NCI-H526 (cell line): ENCODE results near the gene MSRB1.
"Not testable (repeated sequence)": the region's sequence is repeated elsewhere in the genome, so short reads cannot be mapped to it uniquely, and the experiment has no call there.

Experiments
- DNase-seq, 2 experiments: peaks; one replicate each; lab custom pipeline; 2025; lab: John Stamatoyannopoulos, UW

Gene MSRB1

GRCh38 chr16:1900452-1900774 lies 42.6 kb downstream of the MSRB1 start:
- peak in 1 of 2 experiments; percentile 71 for DNase-seq

GRCh38 chr16:1899641-1900451 lies 43.2 kb downstream of the MSRB1 start:
- peak in 1 of 2 experiments; percentile 71 for DNase-seq

DNA sequence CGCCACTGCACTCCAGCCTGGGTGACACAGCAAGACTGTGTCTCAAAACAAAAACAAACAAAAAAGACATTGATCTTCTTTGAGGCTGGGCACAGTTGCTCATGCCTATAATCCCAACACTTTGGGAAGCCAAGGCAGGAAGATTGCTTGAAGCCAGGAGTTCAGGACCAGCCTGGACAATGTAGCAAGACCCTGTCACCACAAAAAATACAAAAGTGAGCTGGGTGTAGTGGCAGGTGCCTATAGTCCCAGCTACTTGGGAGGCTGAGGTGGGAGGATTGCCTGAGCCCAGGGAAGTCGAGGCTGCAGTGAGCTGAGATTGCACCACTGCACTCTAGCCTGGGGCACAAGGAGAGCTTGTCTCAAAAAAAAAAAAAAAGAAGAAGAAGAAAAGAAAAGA lies 45.3 kb downstream of the MSRB1 start:
- DNase-seq = not testable (repeated sequence)

DNA sequence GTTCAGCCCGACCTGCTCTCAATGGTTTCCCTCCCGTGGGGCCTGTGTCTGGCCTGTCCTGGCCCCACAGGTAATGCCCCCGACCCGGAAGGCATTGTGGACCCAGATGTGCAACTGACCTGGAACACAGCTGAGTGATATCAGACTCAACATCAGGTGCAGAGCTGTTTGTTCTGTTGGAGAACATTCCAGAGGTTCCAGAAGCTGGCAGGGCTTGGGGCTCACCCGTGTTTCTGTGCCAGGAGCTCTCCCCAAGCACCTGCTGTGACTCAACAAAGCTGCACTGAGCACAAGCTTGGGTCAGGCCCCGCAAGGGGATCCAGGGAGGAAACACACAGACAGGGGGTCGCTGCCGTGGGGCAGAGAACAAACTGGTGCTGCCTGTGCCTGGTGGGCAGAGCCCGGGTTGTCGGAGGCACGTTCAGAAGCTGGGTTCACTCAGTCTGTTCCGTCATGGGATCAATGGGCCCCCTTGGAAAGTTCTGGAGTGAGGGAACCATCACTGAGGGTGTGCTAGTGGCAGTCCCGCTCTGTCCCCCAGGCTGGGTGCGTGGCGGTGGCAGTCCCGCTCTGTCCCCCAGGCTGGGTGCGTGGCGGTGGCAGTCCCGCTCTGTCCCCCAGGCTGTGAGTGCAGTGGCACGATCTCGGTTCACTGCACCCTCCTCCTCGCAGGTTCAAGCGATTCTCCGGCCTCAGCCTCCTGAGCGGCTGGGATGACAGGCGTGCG lies 46.9 kb downstream of the MSRB1 start:
- DNase-seq = no peak

DNA sequence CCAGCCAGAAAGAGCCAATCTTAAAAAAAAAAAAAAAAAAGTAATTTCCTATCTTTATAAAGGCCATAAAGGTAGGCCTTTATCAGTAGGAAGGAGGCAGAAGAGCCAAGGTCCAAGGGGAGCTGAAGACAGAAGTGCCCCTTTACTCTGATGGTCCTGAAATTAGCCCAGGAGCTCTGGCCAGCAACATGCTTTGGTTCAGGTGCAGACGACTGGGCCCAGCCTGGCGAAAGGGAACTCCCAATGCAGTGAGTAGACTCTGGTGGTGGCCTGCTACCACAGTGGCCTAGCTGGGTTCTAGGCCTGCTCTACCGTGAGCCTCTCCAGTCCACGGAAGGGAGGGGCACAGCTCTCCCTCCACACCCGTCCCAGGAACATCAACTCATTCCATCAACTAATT lies 47.9 kb downstream of the MSRB1 start:
- DNase-seq = no peak

DNA sequence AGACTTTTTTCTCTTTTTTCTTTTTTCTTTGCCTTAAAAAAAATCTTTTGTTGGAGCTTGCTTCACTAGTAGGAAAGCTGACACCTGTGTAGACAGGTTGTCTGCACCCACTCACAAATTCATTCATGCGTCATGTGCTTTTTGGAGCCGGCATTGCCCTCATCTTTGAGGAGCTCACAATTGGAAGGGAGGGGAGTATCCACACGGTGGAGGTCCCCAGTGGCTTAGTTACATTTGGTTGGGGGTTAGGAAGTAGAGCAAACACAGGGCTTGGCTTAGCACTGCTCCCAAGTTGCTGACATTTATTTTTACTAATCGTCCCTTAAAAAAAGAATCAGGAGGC lies 52.3 kb downstream of the MSRB1 start:
- no peak for DNase-seq

DNA sequence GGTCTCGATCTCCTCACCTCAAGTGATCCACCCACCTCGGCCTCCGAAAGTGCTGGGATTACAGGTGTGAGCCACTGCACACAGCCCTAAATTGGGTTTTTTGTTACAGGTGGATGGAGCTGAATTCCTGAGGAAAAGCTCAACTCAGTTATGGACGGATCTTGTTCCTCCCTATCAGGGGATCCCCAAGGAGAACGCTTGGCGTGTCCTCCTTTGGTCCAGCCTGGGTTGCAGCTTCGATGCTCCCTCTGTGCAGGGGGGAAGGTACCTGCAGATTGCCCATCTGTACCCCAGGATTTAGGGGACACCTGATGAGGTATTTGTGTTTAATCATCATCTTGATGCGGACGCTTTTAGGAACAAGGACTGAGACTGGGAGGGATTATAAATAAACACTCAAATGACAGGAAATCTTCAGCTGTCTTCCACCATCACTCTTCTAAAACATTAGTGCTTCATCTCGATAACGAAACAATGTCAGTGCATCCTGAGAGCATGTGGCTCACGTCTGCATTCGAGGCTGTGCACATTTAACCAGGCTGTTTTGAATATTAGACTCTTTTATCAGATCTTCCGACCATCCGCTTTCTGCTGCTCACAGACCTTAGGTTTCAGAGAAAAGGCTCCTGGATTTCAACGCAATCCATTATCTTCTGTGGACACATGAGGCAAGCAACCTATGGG lies 52.8 kb downstream of the MSRB1 start:
- DNase-seq = peak in 1 of 2 experiments; percentile 35
